Measurements from ENCODE around the gene RTL9. TPM values are rescaled to one million over a fixed set of nuclear protein-coding genes. Genes with fewer than 3 reads are reported as not detected.

Gene RTL9
- total RNA-seq, 1 donor from 2014 or later, result 1.4 TPM

DNA sequence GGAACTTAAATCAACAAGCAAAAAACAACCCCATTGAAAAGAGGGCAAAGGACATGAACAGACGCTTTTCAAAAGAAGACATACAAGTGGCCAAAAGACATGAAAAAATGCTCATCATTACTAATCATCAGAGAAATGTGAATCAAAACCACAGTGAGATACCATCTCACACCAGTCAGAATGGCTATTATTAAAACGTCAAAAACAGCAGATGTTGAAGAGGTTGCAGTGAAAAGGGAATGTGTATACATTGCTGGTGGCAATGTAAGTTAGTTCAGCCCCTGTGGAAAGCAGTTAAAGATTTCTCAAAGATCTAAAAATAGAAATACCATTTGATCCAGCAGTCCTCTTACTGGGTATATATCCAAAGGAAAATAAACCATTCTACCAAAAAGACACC is 22.6 kb downstream of the RTL9 start:
- H3K9me3 Mint-ChIP-seq (ENCODE audit: low read depth), result peaks cover 3% of the 10 kb centered on the region
- no peaks in the 10 kb centered on the region for H3K36me3 Mint-ChIP-seq (ENCODE audit: insufficient read depth)
- no peak overlapping the region for H3K27ac Mint-ChIP-seq
- H3K27me3 Mint-ChIP-seq, result no peaks in the 10 kb centered on the region
- peaks cover 2% of the 10 kb centered on the region for H3K4me1 Mint-ChIP-seq (ENCODE audit: low read depth)
- TF ChIP-seq, protein P1, sequence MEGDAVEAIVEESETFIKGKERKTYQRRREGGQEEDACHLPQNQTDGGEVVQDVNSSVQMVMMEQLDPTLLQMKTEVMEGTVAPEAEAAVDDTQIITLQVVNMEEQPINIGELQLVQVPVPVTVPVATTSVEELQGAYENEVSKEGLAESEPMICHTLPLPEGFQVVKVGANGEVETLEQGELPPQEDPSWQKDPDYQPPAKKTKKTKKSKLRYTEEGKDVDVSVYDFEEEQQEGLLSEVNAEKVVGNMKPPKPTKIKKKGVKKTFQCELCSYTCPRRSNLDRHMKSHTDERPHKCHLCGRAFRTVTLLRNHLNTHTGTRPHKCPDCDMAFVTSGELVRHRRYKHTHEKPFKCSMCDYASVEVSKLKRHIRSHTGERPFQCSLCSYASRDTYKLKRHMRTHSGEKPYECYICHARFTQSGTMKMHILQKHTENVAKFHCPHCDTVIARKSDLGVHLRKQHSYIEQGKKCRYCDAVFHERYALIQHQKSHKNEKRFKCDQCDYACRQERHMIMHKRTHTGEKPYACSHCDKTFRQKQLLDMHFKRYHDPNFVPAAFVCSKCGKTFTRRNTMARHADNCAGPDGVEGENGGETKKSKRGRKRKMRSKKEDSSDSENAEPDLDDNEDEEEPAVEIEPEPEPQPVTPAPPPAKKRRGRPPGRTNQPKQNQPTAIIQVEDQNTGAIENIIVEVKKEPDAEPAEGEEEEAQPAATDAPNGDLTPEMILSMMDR (IDR thresholded peaks at IDR 0.05; ENCODE audit: unreplicated experiment), result no peak
- no peak for DNase-seq (ENCODE audit: low spot score, unreplicated experiment)
- no peak overlapping the region for H3K4me3 Mint-ChIP-seq (ENCODE audit: low read depth)

DNA sequence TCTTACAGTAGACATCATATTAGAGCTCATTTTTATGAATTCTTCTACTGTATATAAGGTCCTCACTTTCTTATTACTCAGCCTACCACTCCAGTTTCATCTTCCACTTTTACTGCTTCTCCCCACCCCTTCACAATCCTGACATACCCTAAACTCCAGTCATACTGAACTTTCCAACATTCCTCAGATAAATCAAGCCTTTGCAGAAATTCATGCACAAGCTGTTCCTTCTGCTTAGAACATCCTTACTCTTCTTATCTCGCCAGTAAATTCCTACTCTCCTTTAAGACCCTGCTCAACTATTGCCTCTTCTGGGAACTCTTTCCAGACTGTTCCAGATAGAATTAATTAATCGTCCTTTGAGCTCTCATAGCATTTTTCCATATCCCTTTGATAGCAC is 24.8 kb downstream of the RTL9 start:
- no peak for DNase-seq (ENCODE audit: low spot score, unreplicated experiment)
- TF ChIP-seq, protein P1 (IDR thresholded peaks at IDR 0.05; ENCODE audit: unreplicated experiment), result no peak
- Mint-ChIP-seq H3K4me1 (ENCODE audit: low read depth) (peaks cover 2% of the 10 kb centered on the region), H3K27me3 (no peaks in the 10 kb centered on the region), H3K9me3 (ENCODE audit: low read depth) (peaks cover under 1% of the 10 kb centered on the region), H3K4me3 (ENCODE audit: low read depth) (no peak overlapping the region), H3K27ac (no peak overlapping the region), H3K36me3 (ENCODE audit: insufficient read depth) (no peaks in the 10 kb centered on the region)

DNA sequence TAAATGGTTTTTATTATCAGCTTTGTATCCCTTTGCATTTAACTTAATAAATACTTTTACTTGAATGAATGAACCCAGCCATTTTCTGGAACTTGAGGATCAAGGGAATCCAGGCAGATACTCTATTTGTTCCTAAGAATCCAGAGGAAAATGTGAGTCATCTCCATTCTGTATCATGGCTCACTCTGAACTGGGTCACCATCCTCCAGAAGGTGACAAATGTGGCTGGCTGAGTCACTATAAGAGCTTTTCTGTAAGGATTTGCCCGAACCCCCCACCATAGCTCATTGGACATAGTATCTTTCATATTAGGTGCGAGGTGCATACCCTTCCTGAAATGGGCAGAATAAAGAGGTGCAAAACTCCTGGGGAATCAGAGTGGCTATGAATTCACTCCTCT is 25.8 kb downstream of the RTL9 start:
- TF ChIP-seq, protein P1 (IDR thresholded peaks at IDR 0.05; ENCODE audit: unreplicated experiment), result no peak
- Mint-ChIP-seq H3K27ac (no peak overlapping the region), H3K36me3 (ENCODE audit: insufficient read depth) (no peaks in the 10 kb centered on the region), H3K4me1 (ENCODE audit: low read depth) (no peaks in the 10 kb centered on the region), H3K4me3 (ENCODE audit: low read depth) (no peak overlapping the region), H3K27me3 (no peaks in the 10 kb centered on the region), H3K9me3 (ENCODE audit: low read depth) (no peaks in the 10 kb centered on the region)
- DNase-seq (ENCODE audit: low spot score, unreplicated experiment), result no peak

- TF ChIP-seq, protein P1 (IDR thresholded peaks at IDR 0.05; ENCODE audit: unreplicated experiment), result no peak
- no peaks in the 10 kb centered on the region for H3K27me3 Mint-ChIP-seq
- H3K36me3 Mint-ChIP-seq (ENCODE audit: insufficient read depth), result no peaks in the 10 kb centered on the region
- H3K4me3 Mint-ChIP-seq (ENCODE audit: low read depth), result no peak overlapping the region
- H3K9me3 Mint-ChIP-seq (ENCODE audit: low read depth), result no peaks in the 10 kb centered on the region
- DNase-seq (ENCODE audit: low spot score, unreplicated experiment), result no peak
- no peaks in the 10 kb centered on the region for H3K4me1 Mint-ChIP-seq (ENCODE audit: low read depth)
- no peak overlapping the region for H3K27ac Mint-ChIP-seq
Observed at GRCh38 chrX:110389570-110389969, 30.9 kb downstream of the RTL9 start.

GRCh38 chrX:110391086-110391485 is 32.4 kb downstream of the RTL9 start:
- Mint-ChIP-seq H3K27me3 (no peaks in the 10 kb centered on the region), H3K36me3 (ENCODE audit: insufficient read depth) (no peaks in the 10 kb centered on the region), H3K4me3 (ENCODE audit: low read depth) (no peak overlapping the region), H3K9me3 (ENCODE audit: low read depth) (no peaks in the 10 kb centered on the region), H3K4me1 (ENCODE audit: low read depth) (peaks cover 4% of the 10 kb centered on the region), H3K27ac (no peak overlapping the region)
- DNase-seq (ENCODE audit: low spot score, unreplicated experiment), result no peak
- TF ChIP-seq, protein P1 (IDR thresholded peaks at IDR 0.05; ENCODE audit: unreplicated experiment), result no peak
